Measurements from ENCODE around the gene CTBP1. TPM values are rescaled to one million over a fixed set of nuclear protein-coding genes. Genes with fewer than 3 reads are reported as not detected.

Gene CTBP1
- total and polyA plus RNA-seq, 2 of the 8 experiments (the other 6 are each of a cell fraction or from before 2014, with no cell fraction given), result 128 to 185 TPM

DNA sequence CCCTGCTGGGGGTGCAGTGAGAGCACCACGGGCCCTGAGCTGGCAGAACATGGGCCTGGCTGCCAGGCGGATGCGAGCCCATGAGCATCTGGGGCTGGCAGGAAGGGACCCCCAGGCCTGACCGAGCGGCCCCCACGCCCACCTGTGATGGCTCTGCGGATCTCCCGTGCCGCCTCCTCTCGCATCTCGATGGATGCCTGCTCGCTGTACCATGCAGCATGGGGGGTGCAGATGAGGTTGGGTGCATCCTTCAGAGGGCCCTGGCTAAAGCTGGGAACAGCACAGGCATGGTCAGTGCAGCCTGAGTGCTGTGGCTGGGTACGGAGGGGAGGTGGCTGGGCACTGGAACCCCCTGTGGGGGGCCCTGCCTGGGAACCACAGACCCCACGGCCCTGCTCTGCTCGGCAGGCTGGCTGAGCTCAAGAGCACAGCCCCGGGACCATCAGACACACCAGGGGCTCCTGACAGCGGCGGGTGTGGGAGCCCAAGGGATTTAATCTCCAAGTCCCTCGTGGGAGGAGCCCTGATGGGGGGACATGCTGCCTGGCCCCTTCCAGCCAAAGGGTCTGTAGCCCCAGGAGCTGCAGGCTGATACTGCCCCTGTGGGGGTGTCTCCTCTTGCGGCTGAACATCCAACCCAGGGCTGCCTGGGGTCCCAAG lies 35.5 kb downstream of the CTBP1 start:
- H2BK15ac ChIP-seq (ENCODE audit: low read length), result no peak overlapping the region
- H3K56ac ChIP-seq (replicated peaks; ENCODE audit: insufficient read length, low read depth, low read length), result no peak overlapping the region
- no peak for FAIRE-seq
- no peak overlapping the region for H2AFZ ChIP-seq (ENCODE audit: low read length)
- H2BK5ac ChIP-seq (ENCODE audit: low read depth, low read length), result no peak overlapping the region
- no peak overlapping the region for H3K14ac ChIP-seq (ENCODE audit: insufficient read length)
- H3K27ac ChIP-seq (ENCODE audit: low read depth, low read length), result no peak overlapping the region
- DNase-seq (ENCODE audit: low read depth in 1 of 2, low spot score in 2 of 2), result no peak
- CTCF ChIA-PET (ENCODE audit: partially characterized antibody), result interaction anchor here (0.6 kb wide), 1 partner anchor 564 kb away, joined by 3 read pairs; no protein-coding TSS in a partner anchor
- H4K5ac ChIP-seq (ENCODE audit: insufficient read length, low read depth, low read length), result no peak overlapping the region
- no peaks in the 10 kb centered on the region for H3K23me2 ChIP-seq (ENCODE audit: low read depth, low read length)
- no peak overlapping the region for H3K23ac ChIP-seq (ENCODE audit: insufficient read length)
- 95% methylated on average over 17 of the region's 20 CpGs; no CpG with 5 or more reads in 1 of the 2 experiments for WGBS, 2 experiments (ENCODE audit: extremely low coverage in 1 of 2, insufficient coverage in 1 of 2, insufficient read length in 1 of 2, insufficient replicate concordance in 2 of 2, low coverage in 1 of 2, low lambda C conversion rate in 2 of 2, missing lambda C conversion rate in 1 of 2)
- H4K91ac ChIP-seq (replicated peaks; ENCODE audit: insufficient read length, low read length), result no peak overlapping the region
- H2AK5ac ChIP-seq (ENCODE audit: low read depth, low read length), result no peak overlapping the region
- POLR2A ChIA-PET (ENCODE audit: partially characterized antibody), result no interaction called here
- H3K27me3 ChIP-seq (replicated peaks in 1 of 4; ENCODE audit: control insufficient read depth in 3 of 4, extremely low read depth in 1 of 4, insufficient read depth in 3 of 4, low read length in 3 of 4), result no peaks in the 10 kb centered on the region
- no peaks in the 10 kb centered on the region for H3K9me3 ChIP-seq (ENCODE audit: insufficient read depth in 2 of 2, low read depth in 1 of 2, low read length in 1 of 2)
- H4K20me1 ChIP-seq (replicated peaks in 1 of 2; ENCODE audit: control insufficient read depth in 1 of 2, insufficient read depth in 2 of 2, low read length in 2 of 2), result peaks cover 5 to 15% of the 10 kb centered on the region in 2 experiments
- no peak overlapping the region for H3K4ac ChIP-seq (replicated peaks; ENCODE audit: insufficient read length, low read depth, low read length)
- no peak overlapping the region for H3K18ac ChIP-seq (ENCODE audit: extremely low read depth, low read length)
- H2BK120ac ChIP-seq (replicated peaks; ENCODE audit: low read depth, low read length), result no peak overlapping the region
- no peak overlapping the region for H3K4me3 ChIP-seq (ENCODE audit: extremely low read depth in 1 of 4, insufficient read depth in 2 of 4, low read depth in 3 of 4, low read length in 4 of 4)
- no peak overlapping the region for H3K4me2 ChIP-seq (ENCODE audit: insufficient read depth in 1 of 2, low read depth in 2 of 2, low read length in 2 of 2)
- no peak overlapping the region for H4K8ac ChIP-seq (ENCODE audit: extremely low read depth, insufficient read depth, low read length)
- H2BK12ac ChIP-seq (ENCODE audit: low read depth, low read length), result no peak overlapping the region
- peaks cover 5 to 48% (median 15%) of the 10 kb centered on the region in 4 experiments; a peak in 6 of 8 replicates for H3K36me3 ChIP-seq (ENCODE audit: control insufficient read depth in 2 of 4, insufficient read depth in 4 of 4, low read length in 3 of 4)
- H2BK20ac ChIP-seq (ENCODE audit: low read length), result no peak overlapping the region
- H3K9ac ChIP-seq (replicated peaks in 1 of 4; ENCODE audit: extremely low read depth in 1 of 4, low read depth in 3 of 4, low read length in 3 of 4), result no peak overlapping the region
- no peaks in the 10 kb centered on the region for H3K4me1 ChIP-seq (replicated peaks in 1 of 4; ENCODE audit: control insufficient read depth in 3 of 4, insufficient read depth in 4 of 4, low read length in 3 of 4)
- no peaks in the 10 kb centered on the region for H3K79me2 ChIP-seq (ENCODE audit: control insufficient read depth in 1 of 2, insufficient read depth in 2 of 2, low read length in 2 of 2)
- peaks cover 2% of the 10 kb centered on the region; the same call in 1 of the 2 replicates for H3K79me1 ChIP-seq (ENCODE audit: low read depth, low read length)
- TF ChIP-seq CEBPB (IDR thresholded peaks at IDR 0.05; ENCODE audit: low read depth, low read length), result no peak
- no peak for TF ChIP-seq ASH2L (IDR thresholded peaks at IDR 0.05; ENCODE audit: low read length)
- TF ChIP-seq SIX5 (IDR thresholded peaks at IDR 0.05; ENCODE audit: low read depth, low read length), result no peak
- no peak for TF ChIP-seq TAF7 (optimal IDR thresholded peaks at IDR 0.05; ENCODE audit: borderline replicate concordance, low read depth, low read length)
- TF ChIP-seq SRF (IDR thresholded peaks at IDR 0.05; ENCODE audit: low read depth, low read length), result no peak
- TF ChIP-seq YY1 (IDR thresholded peaks at IDR 0.05; ENCODE audit: low read depth, low read length), result no peak
- TF ChIP-seq SUZ12 (IDR thresholded peaks at IDR 0.05; ENCODE audit: low read length), result no peak
- TF ChIP-seq CBX5 (IDR thresholded peaks at IDR 0.05; ENCODE audit: low read depth, low read length), result no peak
- TF ChIP-seq RNF2 (IDR thresholded peaks at IDR 0.05; ENCODE audit: borderline replicate concordance, low read depth, low read length, missing control alignments, poor library complexity, severe bottlenecking), result no peak
- no peak for TF ChIP-seq RFX5 (IDR thresholded peaks at IDR 0.05; ENCODE audit: borderline replicate concordance, low read depth, low read length)
- TF ChIP-seq, protein P1, sequence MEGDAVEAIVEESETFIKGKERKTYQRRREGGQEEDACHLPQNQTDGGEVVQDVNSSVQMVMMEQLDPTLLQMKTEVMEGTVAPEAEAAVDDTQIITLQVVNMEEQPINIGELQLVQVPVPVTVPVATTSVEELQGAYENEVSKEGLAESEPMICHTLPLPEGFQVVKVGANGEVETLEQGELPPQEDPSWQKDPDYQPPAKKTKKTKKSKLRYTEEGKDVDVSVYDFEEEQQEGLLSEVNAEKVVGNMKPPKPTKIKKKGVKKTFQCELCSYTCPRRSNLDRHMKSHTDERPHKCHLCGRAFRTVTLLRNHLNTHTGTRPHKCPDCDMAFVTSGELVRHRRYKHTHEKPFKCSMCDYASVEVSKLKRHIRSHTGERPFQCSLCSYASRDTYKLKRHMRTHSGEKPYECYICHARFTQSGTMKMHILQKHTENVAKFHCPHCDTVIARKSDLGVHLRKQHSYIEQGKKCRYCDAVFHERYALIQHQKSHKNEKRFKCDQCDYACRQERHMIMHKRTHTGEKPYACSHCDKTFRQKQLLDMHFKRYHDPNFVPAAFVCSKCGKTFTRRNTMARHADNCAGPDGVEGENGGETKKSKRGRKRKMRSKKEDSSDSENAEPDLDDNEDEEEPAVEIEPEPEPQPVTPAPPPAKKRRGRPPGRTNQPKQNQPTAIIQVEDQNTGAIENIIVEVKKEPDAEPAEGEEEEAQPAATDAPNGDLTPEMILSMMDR (IDR thresholded peaks at IDR 0.05; ENCODE audit: control extremely low read depth in 1 of 3, insufficient read depth in 1 of 3, low read depth in 1 of 3, low read length in 3 of 3), result no peak
